Stimulated activated naive CD8-positive, alpha-beta T cell treated with anti-CD3 and anti-CD28 coated beads, Interleukin-15, Interleukin-2, amounts not matched to agents 100 U/mL and 50 U/mL, for 24 hours (primary cell): ENCODE measurements around the gene STARD9.

Source experiments
- ATAC-seq: fragments of 150-1000 bp; cut with Tn5 transposase; one replicate; pipeline ENCODE4 v1.10.0; 2021
- DNase-seq: peaks from one replicate; pipeline ENCODE4 v3.0.0; 2021

The STARD9 gene

DNA sequence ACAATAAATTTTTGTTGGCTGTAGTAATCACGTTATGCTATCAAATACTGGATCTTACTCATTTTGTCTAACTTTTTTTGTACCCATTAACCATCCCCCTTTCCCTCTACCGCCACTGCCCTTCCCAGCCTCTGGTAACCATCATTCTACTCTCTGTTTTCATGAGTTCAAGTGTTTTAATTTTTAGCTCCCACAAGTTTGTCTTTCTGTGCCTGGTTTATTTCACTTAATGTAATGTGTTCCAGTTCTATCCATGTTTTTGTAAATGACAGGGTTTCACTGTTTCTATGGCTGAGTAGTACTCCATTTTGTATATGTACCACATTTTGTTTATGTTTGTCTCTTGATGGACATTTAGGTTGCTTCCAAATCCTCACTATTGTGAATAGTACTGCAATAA is 52.1 kb downstream of the STARD9 start:
- DNase-seq (no peak), ATAC-seq (no peak)

- no peak for DNase-seq
- no peak for ATAC-seq
These were observed 53.4 kb downstream of the STARD9 start for GRCh38 chr15:42628761-42629160.

DNA sequence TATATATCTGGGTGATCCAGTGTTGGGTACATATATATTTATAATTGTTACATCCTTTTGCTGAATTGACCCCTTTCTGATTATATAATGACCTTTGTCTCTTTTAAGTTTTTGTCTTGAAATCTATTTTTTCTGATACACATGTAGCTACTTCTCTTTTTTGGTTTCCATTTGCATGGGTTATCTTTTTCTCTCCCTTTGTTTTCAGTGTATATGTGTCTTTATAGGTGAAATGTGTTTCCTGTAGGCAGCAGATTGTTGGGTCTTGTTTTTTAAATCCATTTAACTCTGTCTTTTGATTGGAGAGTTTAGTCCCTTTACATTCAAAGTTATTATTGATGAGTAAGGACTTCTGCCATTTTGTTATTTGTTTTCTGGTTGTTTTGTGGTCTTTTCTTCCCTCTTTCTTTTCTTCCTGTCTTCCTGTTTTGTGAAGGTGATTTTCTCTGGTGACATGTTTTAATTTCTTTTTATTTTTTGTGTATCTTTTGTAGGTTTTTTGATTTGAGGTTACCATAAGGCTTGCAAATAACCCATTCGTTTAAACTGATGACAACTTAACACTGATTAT is 56.8 kb downstream of the STARD9 start:
- DNase-seq, result no peak

DNA sequence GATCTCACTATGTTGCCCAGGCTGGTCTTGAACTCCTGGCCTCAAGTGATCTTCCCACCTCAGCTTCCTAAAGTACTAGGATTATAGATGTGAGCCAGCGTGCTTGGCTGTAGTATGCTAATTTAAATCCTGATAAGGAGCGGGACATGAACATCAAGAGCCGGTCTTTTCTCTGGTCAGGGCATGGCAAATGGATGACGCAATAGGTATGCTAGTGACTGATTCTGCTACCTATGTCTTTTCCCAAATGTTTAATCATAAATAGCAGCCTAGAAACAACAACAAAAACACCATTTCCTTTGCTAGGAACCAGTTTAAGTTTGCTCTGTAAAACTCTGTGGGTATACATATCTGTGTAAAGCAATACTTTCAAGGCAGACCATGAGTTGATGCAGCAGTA is 64.7 kb downstream of the STARD9 start:
- ATAC-seq, result no peak
- no peak for DNase-seq

More for the DNA sequence above, 56.8 kb downstream of the STARD9 start:
- ATAC-seq, result no peak

GRCh38 chr15:42650208-42651066 is 75.0 kb downstream of the STARD9 start:
- DNase-seq (peak; percentile 50), ATAC-seq (peak; percentile 99)

- DNase-seq (no peak), ATAC-seq (no peak)
These were observed 90.4 kb downstream of the STARD9 start for GRCh38 chr15:42665827-42666226.

GRCh38 chr15:42667855-42668254 is 92.4 kb downstream of the STARD9 start:
- no peak for DNase-seq
- no peak for ATAC-seq

GRCh38 chr15:42670451-42670850 is 95.0 kb downstream of the STARD9 start:
- ATAC-seq (no peak), DNase-seq (no peak)

GRCh38 chr15:42672444-42672843 is 97.0 kb downstream of the STARD9 start:
- DNase-seq (no peak), ATAC-seq (no peak)

GRCh38 chr15:42674472-42674871 is 99.1 kb downstream of the STARD9 start:
- no peak for DNase-seq
- ATAC-seq, result no peak

DNA sequence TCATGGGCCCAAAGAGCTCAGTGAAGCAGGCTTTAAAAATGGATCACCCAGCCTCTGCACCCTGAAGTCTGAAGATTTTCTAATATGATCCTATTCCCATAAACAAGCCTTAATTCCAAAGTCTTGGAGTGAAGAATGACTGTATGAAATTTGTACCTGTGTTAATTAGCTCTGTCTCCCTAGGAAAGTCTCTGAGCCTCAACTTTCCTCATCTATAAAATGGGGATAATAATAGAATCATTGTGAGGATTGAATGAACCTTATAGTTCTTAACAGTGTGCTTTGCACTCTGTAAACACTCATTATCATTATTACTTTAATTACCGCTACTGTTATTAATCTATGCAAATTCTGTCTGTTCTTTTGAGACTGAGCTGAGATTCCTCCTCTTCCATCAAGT is 99.6 kb downstream of the STARD9 start:
- DNase-seq (no peak), ATAC-seq (no peak)

- no peak for DNase-seq
- ATAC-seq, result peak; percentile 15
These were observed 104.1 kb downstream of the STARD9 start for GRCh38 chr15:42679285-42680141.

GRCh38 chr15:42680142-42680482 is 104.7 kb downstream of the STARD9 start:
- DNase-seq (peak; percentile 56), ATAC-seq (peak; percentile 94)

DNA sequence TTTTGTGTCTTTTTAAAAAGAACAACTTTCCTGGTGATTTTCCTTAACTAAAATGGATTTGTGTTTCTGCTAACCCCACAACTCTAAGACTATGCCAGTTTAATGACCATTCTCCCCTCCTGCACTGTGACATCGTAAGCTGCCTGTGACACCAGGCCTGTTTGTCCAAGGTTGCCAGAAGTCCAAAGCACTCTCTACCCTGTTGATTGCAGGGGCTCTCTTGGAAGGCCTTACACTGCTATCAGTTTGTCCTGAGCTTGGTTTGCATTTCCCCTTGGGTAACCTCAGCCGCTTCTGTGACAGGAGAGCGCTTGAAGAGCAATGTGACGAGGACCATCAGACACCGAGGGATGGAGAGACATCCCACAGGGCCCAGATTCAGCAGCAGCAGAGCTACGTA is 105.7 kb downstream of the STARD9 start:
- ATAC-seq (no peak), DNase-seq (no peak)

- no peak for DNase-seq
- no peak for ATAC-seq
These were observed 110.9 kb downstream of the STARD9 start for GRCh38 chr15:42686281-42686680.

DNA sequence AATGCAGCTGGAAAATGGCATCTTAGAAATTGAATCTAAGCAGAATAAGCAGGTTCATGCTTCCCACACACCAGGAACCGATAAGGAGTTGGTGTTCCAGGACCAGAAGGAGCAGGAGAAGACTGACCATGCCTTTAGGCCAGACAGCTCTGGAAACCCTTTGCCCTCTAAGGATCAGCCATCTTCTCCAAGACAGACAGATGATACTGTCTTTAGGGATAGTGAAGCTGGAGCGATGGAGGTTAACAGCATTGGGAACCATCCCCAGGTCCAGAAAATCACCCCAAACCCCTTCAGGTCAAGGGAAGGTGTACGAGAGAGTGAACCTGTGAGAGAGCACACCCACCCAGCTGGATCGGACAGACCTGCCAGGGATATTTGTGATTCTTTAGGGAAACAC is 112.3 kb downstream of the STARD9 start:
- DNase-seq (no peak), ATAC-seq (no peak)

GRCh38 chr15:42688301-42688700 is 112.9 kb downstream of the STARD9 start:
- DNase-seq (no peak), ATAC-seq (no peak)

DNA sequence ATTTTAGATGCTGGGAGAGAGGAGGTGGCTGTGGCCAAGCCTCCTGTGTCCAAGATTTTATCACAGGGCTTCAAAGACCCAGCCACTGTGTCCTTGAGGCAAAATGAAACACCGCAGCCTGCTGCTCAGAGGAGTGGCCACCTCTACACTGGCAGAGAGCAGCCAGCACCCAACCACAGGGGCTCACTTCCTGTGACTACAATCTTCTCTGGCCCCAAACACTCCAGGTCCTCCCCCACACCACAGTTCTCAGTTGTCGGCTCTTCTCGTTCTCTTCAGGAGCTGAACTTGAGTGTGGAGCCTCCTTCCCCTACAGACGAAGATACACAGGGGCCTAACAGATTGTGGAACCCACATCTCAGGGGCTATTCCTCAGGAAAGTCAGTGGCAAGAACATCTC is 115.9 kb downstream of the STARD9 start:
- DNase-seq (peak; percentile 17), ATAC-seq (peak; percentile 69)

- no peak for DNase-seq
- ATAC-seq, result no peak
These were observed 116.4 kb downstream of the STARD9 start for GRCh38 chr15:42691770-42692169.

DNA sequence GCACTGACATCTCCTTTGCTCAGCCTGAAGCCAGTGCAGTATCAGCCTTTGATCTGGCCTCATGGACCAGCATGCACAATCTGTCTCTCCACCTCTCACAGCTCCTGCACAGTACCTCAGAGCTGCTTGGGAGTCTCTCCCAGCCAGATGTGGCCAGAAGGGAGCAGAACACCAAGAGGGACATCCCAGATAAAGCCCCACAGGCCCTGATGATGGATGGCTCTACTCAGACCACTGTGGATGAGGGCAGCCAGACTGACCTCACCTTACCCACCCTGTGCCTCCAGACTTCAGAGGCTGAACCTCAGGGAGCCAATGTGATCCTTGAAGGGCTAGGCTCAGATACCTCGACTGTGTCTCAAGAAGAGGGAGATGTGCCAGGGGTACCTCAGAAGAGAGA is 117.1 kb downstream of the STARD9 start:
- ATAC-seq, result no peak
- DNase-seq, result no peak

- ATAC-seq (no peak), DNase-seq (no peak)
These were observed 117.6 kb downstream of the STARD9 start for GRCh38 chr15:42692997-42693396.

DNA sequence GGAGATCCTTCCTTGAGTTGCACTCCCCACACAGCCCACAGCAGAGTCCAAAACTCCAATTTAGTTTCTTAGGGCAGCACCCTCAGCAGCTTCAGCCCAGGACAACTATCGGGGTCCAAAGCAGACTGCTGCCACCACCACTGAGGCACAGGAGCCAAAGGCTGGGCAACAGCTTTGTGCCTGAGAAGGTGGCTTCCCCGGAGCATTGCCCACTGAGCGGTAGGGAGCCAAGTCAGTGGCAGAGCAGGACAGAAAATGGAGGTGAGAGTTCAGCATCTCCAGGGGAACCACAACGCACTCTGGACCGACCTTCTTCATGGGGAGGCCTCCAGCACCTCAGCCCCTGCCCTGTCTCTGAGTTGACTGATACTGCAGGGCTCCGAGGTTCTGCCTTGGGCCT is 118.1 kb downstream of the STARD9 start:
- DNase-seq, result no peak
- no peak for ATAC-seq

DNA sequence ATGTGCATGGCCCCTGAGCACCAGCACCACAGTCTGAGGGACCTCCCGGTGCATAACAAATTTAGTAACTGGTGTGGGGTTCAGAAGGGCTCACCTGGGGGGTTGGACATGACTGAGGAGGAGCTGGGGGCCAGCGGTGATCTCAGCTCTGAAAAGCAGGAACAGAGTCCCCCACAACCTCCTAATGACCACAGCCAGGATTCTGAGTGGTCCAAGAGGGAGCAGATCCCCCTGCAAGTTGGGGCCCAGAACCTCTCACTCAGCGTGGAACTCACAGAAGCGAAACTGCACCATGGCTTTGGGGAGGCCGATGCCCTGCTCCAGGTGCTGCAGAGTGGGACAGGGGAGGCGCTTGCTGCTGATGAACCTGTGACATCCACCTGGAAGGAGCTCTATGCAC is 118.5 kb downstream of the STARD9 start:
- DNase-seq, result no peak
- no peak for ATAC-seq
